ENCODE results near the gene FRMD1.

Gene FRMD1

GRCh38 chr6:168053957-168054471 lies 25.0 kb downstream of the FRMD1 start:
- DNase-seq: no peak

- no peak for DNase-seq
Observed at GRCh38 chr6:168053086-168053956, 25.7 kb downstream of the FRMD1 start.

GRCh38 chr6:168052291-168052891 lies 26.6 kb downstream of the FRMD1 start:
- DNase-seq: no peak

- no peak for DNase-seq
Observed at GRCh38 chr6:168051648-168052047, 27.4 kb downstream of the FRMD1 start.

GRCh38 chr6:168050881-168051586 lies 28.0 kb downstream of the FRMD1 start:
- no peak for DNase-seq

- DNase-seq: no peak
Observed at GRCh38 chr6:168050225-168050880, 28.7 kb downstream of the FRMD1 start.

- no peak for DNase-seq
Observed at GRCh38 chr6:168049706-168050224, 29.2 kb downstream of the FRMD1 start.

- no peak for DNase-seq
Observed at GRCh38 chr6:168049277-168049676, 29.7 kb downstream of the FRMD1 start.

- DNase-seq: no peak
Observed at GRCh38 chr6:168048724-168049025, 30.3 kb downstream of the FRMD1 start.

- no peak for DNase-seq
Observed at GRCh38 chr6:168047841-168048723, 30.9 kb downstream of the FRMD1 start.

- no peak for DNase-seq
Observed at GRCh38 chr6:168046696-168047095, 32.3 kb downstream of the FRMD1 start.

- DNase-seq: no peak
Observed at GRCh38 chr6:168045706-168046620, 33.0 kb downstream of the FRMD1 start.

- no peak for DNase-seq
Observed at GRCh38 chr6:168045141-168045691, 33.8 kb downstream of the FRMD1 start.

- no peak for DNase-seq
Observed at GRCh38 chr6:168044521-168045130, 34.4 kb downstream of the FRMD1 start.

- DNase-seq: no peak
Observed at GRCh38 chr6:168043848-168044415, 35.1 kb downstream of the FRMD1 start.

- DNase-seq: no peak
Observed at GRCh38 chr6:168043193-168043847, 35.7 kb downstream of the FRMD1 start.

- DNase-seq: no peak
Observed at GRCh38 chr6:168042426-168043192, 36.4 kb downstream of the FRMD1 start.

GRCh38 chr6:168041928-168042327 lies 37.1 kb downstream of the FRMD1 start:
- DNase-seq: no peak
